Measurements from ENCODE around the gene ISG15.

DNA sequence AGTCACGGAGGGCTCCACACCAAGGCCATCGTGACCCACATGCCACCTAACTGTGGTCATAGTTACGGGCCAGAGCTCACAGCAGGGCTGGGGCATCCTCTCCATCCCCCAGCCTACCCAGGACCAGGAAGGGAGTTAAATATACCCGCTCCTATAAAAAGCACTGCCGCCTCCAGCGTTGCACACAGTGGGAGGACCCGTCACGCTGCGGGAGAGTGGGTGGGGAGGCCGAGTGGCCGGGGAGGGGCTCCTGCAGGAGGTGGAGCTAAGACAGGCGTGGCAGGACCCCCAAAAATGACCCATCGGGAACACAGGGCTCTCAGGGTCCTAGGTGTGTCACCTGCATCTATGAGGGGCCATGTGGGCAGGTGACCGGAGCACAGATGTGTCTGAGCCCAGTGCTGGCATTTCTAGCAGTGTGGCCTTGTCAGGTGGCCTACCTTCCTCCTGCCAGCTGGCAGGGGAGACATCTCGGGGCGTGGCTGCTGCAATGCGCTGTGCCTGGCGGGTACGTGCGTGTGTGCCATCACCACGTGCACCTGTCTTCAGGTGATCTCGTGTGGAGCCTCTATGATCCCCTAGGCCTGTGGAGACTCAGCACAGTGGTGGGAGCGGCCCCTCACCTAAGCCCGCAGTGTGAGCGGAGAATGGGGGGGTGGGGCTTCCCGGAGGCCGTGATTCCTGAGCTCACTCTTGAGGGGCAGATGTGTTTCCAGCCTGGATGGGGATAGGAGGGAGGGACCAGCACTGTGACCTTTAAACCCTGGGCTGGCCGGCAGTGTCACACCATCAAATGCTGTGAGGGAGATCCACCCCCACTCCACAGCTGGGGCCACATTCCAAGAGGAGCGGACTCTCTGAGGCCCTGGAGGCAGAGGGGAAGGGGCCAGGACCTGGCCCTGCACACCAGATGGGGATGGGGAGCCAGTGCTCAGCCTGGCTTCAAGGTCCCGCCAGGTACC lies 24.4 kb downstream of the ISG15 start:
- TF ChIP-seq, protein P1, sequence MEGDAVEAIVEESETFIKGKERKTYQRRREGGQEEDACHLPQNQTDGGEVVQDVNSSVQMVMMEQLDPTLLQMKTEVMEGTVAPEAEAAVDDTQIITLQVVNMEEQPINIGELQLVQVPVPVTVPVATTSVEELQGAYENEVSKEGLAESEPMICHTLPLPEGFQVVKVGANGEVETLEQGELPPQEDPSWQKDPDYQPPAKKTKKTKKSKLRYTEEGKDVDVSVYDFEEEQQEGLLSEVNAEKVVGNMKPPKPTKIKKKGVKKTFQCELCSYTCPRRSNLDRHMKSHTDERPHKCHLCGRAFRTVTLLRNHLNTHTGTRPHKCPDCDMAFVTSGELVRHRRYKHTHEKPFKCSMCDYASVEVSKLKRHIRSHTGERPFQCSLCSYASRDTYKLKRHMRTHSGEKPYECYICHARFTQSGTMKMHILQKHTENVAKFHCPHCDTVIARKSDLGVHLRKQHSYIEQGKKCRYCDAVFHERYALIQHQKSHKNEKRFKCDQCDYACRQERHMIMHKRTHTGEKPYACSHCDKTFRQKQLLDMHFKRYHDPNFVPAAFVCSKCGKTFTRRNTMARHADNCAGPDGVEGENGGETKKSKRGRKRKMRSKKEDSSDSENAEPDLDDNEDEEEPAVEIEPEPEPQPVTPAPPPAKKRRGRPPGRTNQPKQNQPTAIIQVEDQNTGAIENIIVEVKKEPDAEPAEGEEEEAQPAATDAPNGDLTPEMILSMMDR (IDR thresholded peaks at IDR 0.05; ENCODE audit: insufficient read depth, low read length, poor library complexity, severe bottlenecking), result no peak
- TF ChIP-seq EZH2phosphoT487 (conservative IDR thresholded peaks at IDR 0.05; ENCODE audit: low read length), result no peak

Measured in SU-DHL-6 (cell line).